Stimulated activated CD4-positive, alpha-beta T cell treated with anti-CD3 and anti-CD28 coated beads, Interleukin-1b, Interleukin-23, amount 100 ng/mL, for 48 hours (primary cell): ENCODE measurements around the gene NKIRAS1.
"Not testable (repeated sequence)": the region's sequence is repeated elsewhere in the genome, so short reads cannot be mapped to it uniquely, and the experiment has no call there.

Source experiments
- DNase-seq: peaks from one replicate; pipeline ENCODE4 v3.0.0-alpha.2; 2020

Gene NKIRAS1

GRCh38 chr3:23938688-23939087, 21.9 kb upstream of the NKIRAS1 start:
- DNase-seq, result no peak

- DNase-seq, result no peak
Measured at GRCh38 chr3:23937296-23937695, 20.5 kb upstream of the NKIRAS1 start.

- no peak for DNase-seq
Measured at GRCh38 chr3:23934253-23934652, 17.5 kb upstream of the NKIRAS1 start.

GRCh38 chr3:23932571-23932970, 15.8 kb upstream of the NKIRAS1 start:
- DNase-seq, result no peak

- DNase-seq, result no peak
Measured at GRCh38 chr3:23931597-23931996, 14.8 kb upstream of the NKIRAS1 start.

- DNase-seq, result no peak
Measured at GRCh38 chr3:23928524-23928923, 11.7 kb upstream of the NKIRAS1 start.

- no peak for DNase-seq
Measured at GRCh38 chr3:23926736-23927135, 9.9 kb upstream of the NKIRAS1 start.

- no peak for DNase-seq
Measured at GRCh38 chr3:23926246-23926645, 9.5 kb upstream of the NKIRAS1 start.

GRCh38 chr3:23923786-23924185, 7.0 kb upstream of the NKIRAS1 start:
- no peak for DNase-seq

- DNase-seq, result no peak
Measured at GRCh38 chr3:23921052-23921511, 4.3 kb upstream of the NKIRAS1 start.

- no peak for DNase-seq
Measured at GRCh38 chr3:23920151-23920655, 3.4 kb upstream of the NKIRAS1 start.

- no peak for DNase-seq
Measured at GRCh38 chr3:23919628-23920027, 2.8 kb upstream of the NKIRAS1 start.

- DNase-seq, result not testable (repeated sequence)
Measured at GRCh38 chr3:23918331-23918730, 1.5 kb upstream of the NKIRAS1 start.

- DNase-seq, result not testable (repeated sequence)
Measured at GRCh38 chr3:23917679-23918303, 1.0 kb upstream of the NKIRAS1 start.

- no peak for DNase-seq
Measured at GRCh38 chr3:23916152-23916885, 471 bp downstream of the NKIRAS1 start.

GRCh38 chr3:23915537-23916108, 1.2 kb downstream of the NKIRAS1 start:
- DNase-seq, result no peak

- DNase-seq, result no peak
Measured at GRCh38 chr3:23913873-23914743, 2.7 kb downstream of the NKIRAS1 start.

GRCh38 chr3:23913182-23913581, 3.6 kb downstream of the NKIRAS1 start:
- no peak for DNase-seq

GRCh38 chr3:23912335-23912734, 4.5 kb downstream of the NKIRAS1 start:
- not testable (repeated sequence) for DNase-seq

- no peak for DNase-seq
Measured at GRCh38 chr3:23911397-23911796, 5.4 kb downstream of the NKIRAS1 start.

- no peak for DNase-seq
Measured at GRCh38 chr3:23909341-23909740, 7.4 kb downstream of the NKIRAS1 start.

- DNase-seq, result no peak
Measured at GRCh38 chr3:23904545-23904944, 12.2 kb downstream of the NKIRAS1 start.

GRCh38 chr3:23900744-23901143, 16.0 kb downstream of the NKIRAS1 start:
- DNase-seq, result no peak
